Measurements from ENCODE around the gene CYP3A5.
"Not testable (repeated sequence)": the region's sequence is repeated elsewhere in the genome, so short reads cannot be mapped to it uniquely, and the experiment has no call there.

The CYP3A5 gene

DNA sequence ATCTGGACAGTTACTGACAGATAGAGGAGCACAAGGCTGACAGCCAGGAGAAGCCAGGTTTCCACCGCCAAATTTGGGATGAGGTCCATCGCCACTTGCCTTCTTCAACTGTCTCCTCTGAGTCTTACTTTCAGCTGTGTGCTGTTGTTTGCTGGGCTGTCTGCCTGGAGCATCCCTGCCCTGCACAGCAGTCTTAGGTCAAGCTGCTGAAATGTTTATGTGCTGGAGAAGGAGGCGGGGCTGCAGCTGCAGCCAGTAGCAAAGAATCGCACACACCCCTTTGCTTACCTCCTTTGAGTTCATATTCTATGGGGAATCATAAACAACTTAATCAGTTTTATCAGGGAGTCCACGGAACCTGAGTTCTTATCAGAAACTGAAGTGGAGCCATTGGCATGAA, 20.1 kb upstream of the CYP3A5 start:
- Histone ChIP-seq H3K4me1 (ENCODE audit: control insufficient read depth, insufficient read depth, low read length) (no peaks in the 10 kb centered on the region), H3K4me3 (ENCODE audit: insufficient read depth, low read depth, low read length) (no peak overlapping the region), H3K9me3 (ENCODE audit: control insufficient read depth, low read length) (no peaks in the 10 kb centered on the region), H3K27me3 (ENCODE audit: control insufficient read depth, insufficient read depth, low read length, poor library complexity, severe bottlenecking) (no peaks in the 10 kb centered on the region), H3K36me3 (ENCODE audit: control insufficient read depth, insufficient read depth, low read length) (no peaks in the 10 kb centered on the region), H3K27ac (ENCODE audit: insufficient read depth, low read depth, low read length, poor library complexity, severe bottlenecking) (no peak overlapping the region)
- WGBS, 2 experiments = 71 to 76% methylated on average over 5 of the region's 5 CpGs

DNA sequence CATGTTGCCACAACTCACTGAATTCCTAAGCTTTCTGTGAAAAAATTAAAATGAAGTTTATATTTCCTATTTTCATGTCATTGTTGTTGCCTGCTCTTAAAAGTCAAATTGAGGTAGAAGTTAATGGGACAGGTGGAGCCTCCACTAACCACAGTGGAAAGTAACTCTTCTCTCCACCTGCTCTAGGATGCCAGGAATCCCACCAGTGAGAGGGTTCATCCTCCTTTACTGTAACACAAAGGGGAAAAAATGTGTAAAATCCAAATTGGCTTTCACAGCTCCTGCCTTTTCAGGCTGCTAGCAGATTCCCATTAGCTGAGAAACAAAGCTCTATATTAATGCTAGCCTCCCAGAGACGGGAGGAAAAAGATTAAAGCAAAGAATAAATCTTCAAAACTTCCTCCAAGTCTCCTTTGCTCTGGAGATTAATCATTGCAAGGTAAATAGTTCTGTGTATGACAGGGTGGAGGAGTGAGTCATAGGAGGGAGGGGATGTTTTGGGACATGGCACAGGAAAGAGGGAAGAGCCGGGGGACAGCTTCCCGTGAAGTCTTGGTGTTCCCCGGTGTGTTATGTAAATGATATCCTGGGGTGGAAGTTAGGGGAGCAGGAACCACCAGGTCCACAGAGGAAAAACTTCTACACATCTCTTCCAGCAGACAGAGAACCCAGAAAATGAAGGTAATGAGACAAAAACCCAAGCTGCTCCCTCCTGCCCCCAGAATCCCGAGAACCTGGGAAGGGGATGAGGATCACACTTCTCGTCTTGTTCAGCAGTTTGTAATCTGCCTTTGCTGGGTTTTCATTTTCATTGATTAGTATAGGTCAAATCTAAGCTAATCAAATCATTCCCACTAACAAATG, 19.3 kb upstream of the CYP3A5 start:
- not testable (repeated sequence) for H3K4me1 ChIP-seq (ENCODE audit: control insufficient read depth, insufficient read depth, low read length); H3K36me3 ChIP-seq (ENCODE audit: control insufficient read depth, insufficient read depth, low read length); H3K27ac ChIP-seq (ENCODE audit: insufficient read depth, low read depth, low read length, poor library complexity, severe bottlenecking); H3K9me3 ChIP-seq (ENCODE audit: control insufficient read depth, low read length); H3K27me3 ChIP-seq (ENCODE audit: control insufficient read depth, insufficient read depth, low read length, poor library complexity, severe bottlenecking); H3K4me3 ChIP-seq (ENCODE audit: insufficient read depth, low read depth, low read length)
- 38 to 44% methylated on average over 4 to 5 of the region's 6 CpGs for WGBS, 2 experiments

GRCh38 chr7:99694912-99695304, 15.1 kb upstream of the CYP3A5 start:
- Histone ChIP-seq H3K9me3 (ENCODE audit: control insufficient read depth, low read length) (no peaks in the 10 kb centered on the region), H3K36me3 (ENCODE audit: control insufficient read depth, insufficient read depth, low read length) (no peaks in the 10 kb centered on the region), H3K27ac (ENCODE audit: insufficient read depth, low read depth, low read length, poor library complexity, severe bottlenecking) (no peak overlapping the region), H3K4me1 (ENCODE audit: control insufficient read depth, insufficient read depth, low read length) (peaks cover 7% of the 10 kb centered on the region), H3K4me3 (ENCODE audit: insufficient read depth, low read depth, low read length) (no peak overlapping the region), H3K27me3 (ENCODE audit: control insufficient read depth, insufficient read depth, low read length, poor library complexity, severe bottlenecking) (no peaks in the 10 kb centered on the region)
- WGBS, 2 experiments = 85 to 93% methylated on average over 1 of the region's 1 CpG

- Histone ChIP-seq H3K27ac (ENCODE audit: insufficient read depth, low read depth, low read length, poor library complexity, severe bottlenecking) (no peak overlapping the region), H3K4me3 (ENCODE audit: insufficient read depth, low read depth, low read length) (no peak overlapping the region), H3K36me3 (ENCODE audit: control insufficient read depth, insufficient read depth, low read length) (no peaks in the 10 kb centered on the region), H3K9me3 (ENCODE audit: control insufficient read depth, low read length) (no peaks in the 10 kb centered on the region), H3K4me1 (ENCODE audit: control insufficient read depth, insufficient read depth, low read length) (peaks cover 7% of the 10 kb centered on the region), H3K27me3 (ENCODE audit: control insufficient read depth, insufficient read depth, low read length, poor library complexity, severe bottlenecking) (no peaks in the 10 kb centered on the region)
- WGBS, 2 experiments = 91 to 96% methylated on average over 5 of the region's 5 CpGs
These were observed 14.6 kb upstream of the CYP3A5 start for GRCh38 chr7:99694201-99694911.

DNA sequence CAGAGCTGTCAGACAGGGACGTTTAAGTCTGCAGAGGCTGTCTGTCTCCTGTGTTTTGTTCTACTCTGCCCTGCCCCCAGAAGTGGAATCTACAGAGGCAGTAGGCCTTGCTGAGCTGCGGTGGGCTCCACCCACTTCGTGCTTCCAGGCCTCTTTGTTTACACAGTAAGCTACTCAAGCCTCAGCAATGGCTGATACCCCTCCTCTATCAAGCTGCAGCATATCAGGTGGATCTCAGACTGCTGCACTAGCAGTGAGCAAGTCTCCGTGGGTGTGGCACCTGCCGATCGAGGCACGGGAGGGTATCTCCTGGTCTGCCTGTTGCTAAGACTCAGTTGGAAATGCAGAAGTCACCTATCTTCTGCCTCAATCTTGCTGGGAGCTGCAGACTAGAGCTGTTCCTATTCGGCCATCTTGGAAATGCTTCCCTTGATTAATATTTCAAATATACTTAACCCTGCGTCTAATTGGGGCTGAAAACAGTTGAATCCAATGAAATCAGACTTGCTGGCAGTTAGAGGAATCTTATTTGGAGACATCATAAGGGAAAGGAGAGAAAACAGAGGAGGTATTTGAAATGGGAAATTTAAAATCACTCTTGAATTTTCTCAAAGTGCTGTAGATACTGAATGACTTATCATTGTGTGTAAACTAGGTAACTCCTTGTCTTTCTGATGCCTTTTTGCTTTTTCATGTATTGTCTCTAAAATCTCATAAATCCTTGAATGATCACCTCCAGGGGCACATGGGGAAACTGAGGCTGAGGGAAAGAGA, 13.8 kb upstream of the CYP3A5 start:
- H3K27me3 ChIP-seq (ENCODE audit: control insufficient read depth, insufficient read depth, low read length, poor library complexity, severe bottlenecking) = no peaks in the 10 kb centered on the region
- 41 to 50% methylated on average over 9 of the region's 9 CpGs for WGBS, 2 experiments
- H3K4me3 ChIP-seq (ENCODE audit: insufficient read depth, low read depth, low read length) = no peak overlapping the region
- H3K4me1 ChIP-seq (ENCODE audit: control insufficient read depth, insufficient read depth, low read length) = peaks cover 7% of the 10 kb centered on the region
- H3K36me3 ChIP-seq (ENCODE audit: control insufficient read depth, insufficient read depth, low read length) = no peaks in the 10 kb centered on the region
- H3K9me3 ChIP-seq (ENCODE audit: control insufficient read depth, low read length) = no peaks in the 10 kb centered on the region
- peak overlapping the region; percentile 63 for H3K27ac ChIP-seq (ENCODE audit: insufficient read depth, low read depth, low read length, poor library complexity, severe bottlenecking)

DNA sequence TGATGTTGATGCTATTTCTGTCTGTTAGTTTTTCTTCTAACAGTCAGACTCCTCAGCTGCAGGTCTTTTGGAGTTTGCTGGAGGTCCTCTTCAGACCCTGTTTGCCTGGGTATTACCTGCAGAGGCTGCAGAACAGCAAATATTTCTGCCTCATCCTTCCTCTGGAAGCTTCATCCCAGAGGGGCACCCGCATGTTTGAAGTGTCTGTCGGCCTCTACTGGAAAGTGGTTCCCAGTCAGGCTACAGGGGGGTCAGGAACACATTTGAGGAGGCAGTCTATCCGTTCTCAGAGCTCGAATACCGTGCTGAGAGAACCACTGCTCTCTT, 13.3 kb upstream of the CYP3A5 start:
- H3K4me3 ChIP-seq (ENCODE audit: insufficient read depth, low read depth, low read length) = no peak overlapping the region
- H3K4me1 ChIP-seq (ENCODE audit: control insufficient read depth, insufficient read depth, low read length) = peaks cover 7% of the 10 kb centered on the region
- no peaks in the 10 kb centered on the region for H3K36me3 ChIP-seq (ENCODE audit: control insufficient read depth, insufficient read depth, low read length)
- H3K27me3 ChIP-seq (ENCODE audit: control insufficient read depth, insufficient read depth, low read length, poor library complexity, severe bottlenecking) = no peaks in the 10 kb centered on the region
- H3K9me3 ChIP-seq (ENCODE audit: control insufficient read depth, low read length) = no peaks in the 10 kb centered on the region
- WGBS, 2 experiments = 34 to 38% methylated on average over 5 of the region's 5 CpGs
- peak overlapping the region; percentile 63 for H3K27ac ChIP-seq (ENCODE audit: insufficient read depth, low read depth, low read length, poor library complexity, severe bottlenecking)

GRCh38 chr7:99692563-99692962, 12.8 kb upstream of the CYP3A5 start:
- not testable (repeated sequence) for H3K4me3 ChIP-seq (ENCODE audit: insufficient read depth, low read depth, low read length); H3K9me3 ChIP-seq (ENCODE audit: control insufficient read depth, low read length); H3K4me1 ChIP-seq (ENCODE audit: control insufficient read depth, insufficient read depth, low read length); H3K36me3 ChIP-seq (ENCODE audit: control insufficient read depth, insufficient read depth, low read length); H3K27me3 ChIP-seq (ENCODE audit: control insufficient read depth, insufficient read depth, low read length, poor library complexity, severe bottlenecking); H3K27ac ChIP-seq (ENCODE audit: insufficient read depth, low read depth, low read length, poor library complexity, severe bottlenecking)
- 91 to 95% methylated on average over 6 of the region's 6 CpGs for WGBS, 2 experiments

- H3K9me3 ChIP-seq (ENCODE audit: control insufficient read depth, low read length); H3K4me3 ChIP-seq (ENCODE audit: insufficient read depth, low read depth, low read length); H3K4me1 ChIP-seq (ENCODE audit: control insufficient read depth, insufficient read depth, low read length); H3K27me3 ChIP-seq (ENCODE audit: control insufficient read depth, insufficient read depth, low read length, poor library complexity, severe bottlenecking); H3K36me3 ChIP-seq (ENCODE audit: control insufficient read depth, insufficient read depth, low read length); H3K27ac ChIP-seq (ENCODE audit: insufficient read depth, low read depth, low read length, poor library complexity, severe bottlenecking): not testable (repeated sequence)
- WGBS, 2 experiments = 83 to 100% methylated on average over 1 of the region's 1 CpG
These were observed 11.9 kb upstream of the CYP3A5 start for GRCh38 chr7:99691658-99692057.

GRCh38 chr7:99690918-99691317, 11.1 kb upstream of the CYP3A5 start:
- 98 to 100% methylated on average over 3 of the region's 4 CpGs for WGBS, 2 experiments
- H3K9me3 ChIP-seq (ENCODE audit: control insufficient read depth, low read length); H3K27ac ChIP-seq (ENCODE audit: insufficient read depth, low read depth, low read length, poor library complexity, severe bottlenecking); H3K27me3 ChIP-seq (ENCODE audit: control insufficient read depth, insufficient read depth, low read length, poor library complexity, severe bottlenecking); H3K36me3 ChIP-seq (ENCODE audit: control insufficient read depth, insufficient read depth, low read length); H3K4me1 ChIP-seq (ENCODE audit: control insufficient read depth, insufficient read depth, low read length); H3K4me3 ChIP-seq (ENCODE audit: insufficient read depth, low read depth, low read length): not testable (repeated sequence)

GRCh38 chr7:99685871-99686608, 6.2 kb upstream of the CYP3A5 start:
- not testable (repeated sequence) for H3K27me3 ChIP-seq (ENCODE audit: control insufficient read depth, insufficient read depth, low read length, poor library complexity, severe bottlenecking); H3K9me3 ChIP-seq (ENCODE audit: control insufficient read depth, low read length); H3K27ac ChIP-seq (ENCODE audit: insufficient read depth, low read depth, low read length, poor library complexity, severe bottlenecking); H3K4me1 ChIP-seq (ENCODE audit: control insufficient read depth, insufficient read depth, low read length); H3K4me3 ChIP-seq (ENCODE audit: insufficient read depth, low read depth, low read length); H3K36me3 ChIP-seq (ENCODE audit: control insufficient read depth, insufficient read depth, low read length)
- 89 to 91% methylated on average over 14 of the region's 14 CpGs for WGBS, 2 experiments

All from ectodermal cell (in vitro differentiated cells).